Right renal pelvis (tissue), 4 donors: ENCODE results near the gene TMEM86B. TPM values are rescaled to one million over a fixed set of nuclear protein-coding genes. Genes with fewer than 3 reads are reported as not detected.
"Not testable (repeated sequence)": the region's sequence is repeated elsewhere in the genome, so short reads cannot be mapped to it uniquely, and the experiment has no call there.

Experiments used
- DNase-seq, 4 donors: peaks; one replicate each; pipeline ENCODE4 v3.0.0-alpha.2; 2013; ENCODE audit warnings: low read depth in 4 of 4, low spot score in 3 of 4, missing footprints in 1 of 4
- polyA plus RNA-seq, 4 donors: library from polyadenylated mRNA; unstranded; fragments of 120-200 nt; gene quantifications; one replicate each; pipeline ENCODE4 v1.2.1, GENCODE V29; 2013; ENCODE audit not compliant: insufficient read length in 4 of 4

The TMEM86B gene
- polyA plus RNA-seq, 4 donors: 2.9 to 4.5 (median 3.9) TPM

DNA sequence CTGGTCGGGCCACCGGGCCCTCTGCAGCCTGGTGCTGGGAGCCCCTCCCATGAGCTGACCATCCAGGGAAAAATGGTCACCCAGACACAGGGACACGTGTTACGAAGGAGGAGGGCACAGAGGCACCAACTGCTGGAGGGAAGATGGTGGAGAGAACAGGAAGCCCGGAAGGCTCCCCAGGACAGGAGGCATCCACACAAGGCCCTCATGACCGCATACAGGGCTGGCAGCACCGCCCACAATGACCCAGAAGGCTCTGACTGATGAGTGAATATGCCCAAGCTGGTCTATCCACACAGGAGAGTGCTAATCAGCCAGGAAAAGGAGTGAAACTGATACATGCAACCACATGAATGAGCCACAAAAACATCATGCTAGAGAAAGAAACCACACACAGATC is 14.0 kb upstream of the TMEM86B start:
- DNase-seq: no peak

DNA sequence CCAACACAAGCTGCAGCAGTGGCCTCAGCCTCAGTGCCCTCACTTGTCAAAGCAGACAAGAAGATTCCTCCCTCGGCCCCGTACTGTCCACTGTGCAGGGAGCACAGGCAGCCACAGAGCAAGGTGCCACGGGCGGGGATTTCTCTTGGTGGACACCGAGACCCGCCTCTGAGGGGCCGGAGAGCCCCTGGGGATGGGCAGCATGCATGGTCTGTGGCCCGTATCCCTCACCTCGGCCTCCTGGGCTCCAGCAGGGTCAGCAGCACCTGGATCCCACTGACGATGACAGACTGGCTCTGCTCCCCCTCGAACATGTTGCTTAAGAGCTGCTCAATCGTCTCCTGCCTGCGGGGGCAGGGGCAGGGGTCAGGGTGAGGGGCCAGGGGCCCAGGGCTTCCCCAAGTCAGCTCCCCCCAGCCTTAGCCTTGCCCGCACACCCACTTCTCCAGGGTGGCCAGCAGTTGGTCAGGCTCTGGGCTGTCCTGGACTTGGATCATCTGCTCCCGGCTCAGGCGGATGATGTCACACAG is 13.4 kb upstream of the TMEM86B start:
- no peak for DNase-seq

DNA sequence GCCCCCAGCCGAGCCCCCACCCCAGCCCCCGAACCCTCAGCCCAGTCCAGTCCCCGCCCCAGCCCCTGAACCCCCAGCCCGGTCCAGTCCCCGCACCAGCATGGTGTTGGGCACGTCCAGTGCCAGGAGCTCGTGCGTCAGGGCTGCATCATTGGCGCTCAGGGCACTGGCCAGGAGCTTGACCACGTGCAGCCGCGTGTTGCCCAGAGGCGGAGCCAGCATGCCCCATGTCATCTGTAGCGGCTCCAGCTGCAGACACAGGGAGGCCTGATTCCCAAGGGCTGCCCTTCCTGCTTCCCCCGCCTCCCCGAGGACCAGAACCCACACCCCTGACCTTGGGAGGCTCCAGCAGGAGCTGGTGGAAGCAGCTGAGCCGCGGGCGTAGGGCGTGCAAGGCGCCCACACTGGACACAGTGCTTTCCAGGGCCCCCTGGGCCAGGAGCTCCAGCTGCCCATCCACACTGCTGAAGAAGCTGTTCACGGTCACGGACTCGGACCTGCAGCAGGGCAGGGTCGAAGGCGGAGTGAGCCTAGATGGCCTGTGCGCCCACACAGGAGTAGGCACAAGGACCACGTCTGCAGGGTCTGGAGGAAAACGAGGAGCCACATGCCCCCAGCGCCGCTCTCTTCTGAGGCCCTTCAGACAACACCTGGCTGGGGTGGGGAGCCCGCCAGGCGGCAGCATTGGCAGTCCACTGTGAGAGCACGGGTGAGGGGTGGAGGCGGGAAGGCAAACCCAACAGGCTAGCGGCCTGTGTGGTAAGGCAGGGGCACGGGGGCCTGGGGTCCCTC is 12.8 kb upstream of the TMEM86B start:
- DNase-seq: no peak

DNA sequence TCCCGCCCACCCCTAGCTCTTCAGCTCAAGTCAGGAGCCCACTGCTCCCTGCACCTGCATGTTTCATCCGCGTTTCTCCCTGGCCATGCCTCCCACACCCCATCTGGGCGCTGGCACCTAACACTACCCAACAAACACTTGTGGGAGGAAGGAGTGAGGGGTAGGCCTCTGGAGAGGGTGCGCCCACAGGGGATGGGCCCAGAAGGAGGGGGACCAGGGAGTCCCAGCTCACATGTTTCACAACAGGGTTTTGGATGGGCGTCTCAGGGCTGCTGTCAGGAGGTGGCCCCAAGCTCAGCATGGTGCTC is 12.1 kb upstream of the TMEM86B start:
- DNase-seq: no peak

DNA sequence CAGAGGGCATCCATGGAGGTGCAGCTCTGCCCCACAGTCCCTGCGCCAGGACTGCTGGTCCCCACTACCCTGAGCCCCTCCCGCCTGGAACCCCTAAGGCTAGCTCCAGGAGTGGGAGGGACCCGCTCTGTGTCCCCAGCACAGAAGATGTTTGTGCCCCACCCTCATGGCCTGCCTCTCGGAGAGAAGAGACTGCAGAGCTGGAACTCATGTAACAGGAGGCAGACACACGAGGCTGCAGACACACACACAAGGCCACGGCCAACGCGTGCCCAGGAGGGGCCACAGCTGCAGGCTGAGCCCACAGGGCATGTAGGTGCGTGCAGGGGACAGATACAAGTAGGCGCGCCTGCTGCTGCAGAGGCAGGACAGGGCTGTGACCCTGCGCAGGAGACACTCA is 10.4 kb upstream of the TMEM86B start:
- no peak for DNase-seq

DNA sequence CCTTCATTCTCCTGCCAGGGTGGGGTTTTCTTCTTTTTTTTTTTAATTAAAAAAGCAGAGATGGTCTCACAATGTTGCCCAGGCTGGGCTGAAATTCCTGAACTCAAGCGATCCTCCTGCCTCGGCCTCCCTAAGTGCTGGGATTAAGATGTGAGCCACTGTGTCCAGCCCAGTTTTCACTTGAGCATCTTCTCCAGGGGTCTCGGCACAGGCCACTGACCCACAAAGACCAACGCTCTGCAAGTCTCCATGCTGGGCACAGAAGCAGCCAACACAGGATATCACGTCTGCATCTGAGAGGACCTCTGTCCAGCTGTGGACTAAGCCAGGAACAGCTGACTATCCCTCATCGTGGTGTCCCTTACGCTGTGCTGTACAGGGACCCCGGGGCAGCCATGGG is 9.5 kb upstream of the TMEM86B start:
- no peak for DNase-seq

DNA sequence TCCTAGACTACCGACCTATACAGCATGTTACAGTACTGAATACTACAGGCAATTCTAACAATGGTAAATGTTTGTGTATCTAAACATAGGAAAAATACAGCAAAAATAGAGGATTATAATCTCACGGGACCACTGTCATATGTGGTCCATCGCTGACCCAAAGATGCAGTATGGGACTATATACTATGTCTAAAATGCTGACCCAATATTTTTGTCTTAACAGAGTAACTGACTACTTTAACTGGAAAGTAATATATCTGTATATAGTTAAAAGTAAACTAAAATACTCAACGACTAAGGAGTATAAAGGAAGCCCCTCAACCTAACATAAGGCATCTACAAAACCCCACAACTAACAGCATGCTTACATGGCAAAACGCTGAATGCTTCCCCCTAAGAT is 4.4 kb upstream of the TMEM86B start:
- no peak for DNase-seq

DNA sequence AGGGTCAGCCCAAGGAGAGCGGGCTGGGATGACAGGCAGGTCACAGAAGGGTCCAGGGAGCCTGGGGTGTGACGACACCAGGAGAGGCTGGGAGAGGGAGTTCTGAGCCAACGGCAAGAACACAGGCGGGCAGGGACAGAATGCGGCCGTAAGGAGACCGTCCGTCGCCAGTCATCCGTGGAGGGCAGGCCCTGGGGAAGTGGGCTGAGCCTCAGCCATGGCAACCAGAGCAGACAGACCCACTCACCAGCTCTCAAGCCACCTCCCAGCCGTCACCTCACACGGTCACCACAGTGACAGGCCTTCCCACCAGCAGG is 3.7 kb upstream of the TMEM86B start:
- DNase-seq: no peak

DNA sequence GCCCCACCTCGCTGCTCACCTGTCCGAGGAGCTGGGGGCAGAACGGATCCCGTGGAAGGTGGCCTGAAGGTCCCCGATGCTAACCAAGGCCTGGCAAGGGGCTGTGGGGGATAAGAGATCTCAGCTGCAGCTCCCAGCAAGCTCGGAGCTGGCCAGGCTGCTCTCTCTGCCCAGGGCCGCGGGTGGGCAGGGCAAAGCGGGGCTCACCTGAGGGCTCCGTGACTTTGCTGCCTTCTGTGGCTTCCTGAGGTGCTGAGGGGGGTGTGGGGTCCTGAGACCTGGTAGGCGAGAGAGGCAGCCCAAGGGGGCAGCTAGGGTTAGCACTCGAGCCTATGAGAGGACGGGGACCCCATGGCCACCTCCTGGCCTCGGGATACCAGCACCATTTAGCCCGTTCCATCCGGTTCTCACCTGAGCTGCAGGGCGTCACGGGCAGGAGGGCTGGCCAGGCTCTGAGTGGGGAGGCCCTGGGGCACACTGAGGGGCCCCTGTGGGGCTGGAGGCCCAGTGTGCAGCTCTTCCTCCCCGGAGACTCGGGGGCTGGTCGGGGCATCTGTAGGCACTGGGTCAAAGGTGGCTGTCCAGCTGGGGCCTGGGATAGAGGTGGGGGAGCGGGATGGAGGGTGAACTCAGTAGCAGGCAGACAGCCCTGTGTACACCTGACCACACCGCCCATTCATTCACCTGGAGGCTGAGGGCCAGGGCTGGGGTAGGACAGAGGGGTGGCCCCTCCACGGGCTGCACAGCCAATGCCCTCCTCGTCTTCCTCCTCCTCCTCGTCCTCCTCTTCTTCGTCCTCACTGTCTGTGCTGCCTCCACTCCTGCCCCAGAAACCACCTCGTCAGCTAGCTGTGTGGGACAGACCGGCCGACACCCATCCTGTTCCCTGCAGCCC is 3.1 kb upstream of the TMEM86B start:
- no peak for DNase-seq

DNA sequence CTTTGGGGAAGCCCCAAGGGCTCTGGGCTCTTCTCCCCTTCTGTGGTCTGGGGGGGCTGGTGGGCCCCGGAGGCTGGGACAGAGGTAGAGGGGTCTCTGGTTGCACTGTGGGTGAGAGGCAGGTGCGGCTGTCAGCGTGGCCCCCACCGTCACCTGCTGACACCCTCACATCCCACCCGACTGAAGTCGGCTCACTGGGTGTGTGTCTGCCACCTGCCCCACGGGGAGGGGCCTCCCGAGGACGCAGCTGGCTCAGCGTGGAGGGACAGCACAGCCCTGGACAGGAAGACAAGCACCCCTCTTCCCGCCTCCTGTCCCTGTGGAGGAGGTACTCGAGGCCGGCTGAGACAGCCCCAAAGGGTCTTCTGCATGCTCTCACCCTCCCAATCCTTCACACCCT is 2.2 kb upstream of the TMEM86B start:
- no peak for DNase-seq

DNA sequence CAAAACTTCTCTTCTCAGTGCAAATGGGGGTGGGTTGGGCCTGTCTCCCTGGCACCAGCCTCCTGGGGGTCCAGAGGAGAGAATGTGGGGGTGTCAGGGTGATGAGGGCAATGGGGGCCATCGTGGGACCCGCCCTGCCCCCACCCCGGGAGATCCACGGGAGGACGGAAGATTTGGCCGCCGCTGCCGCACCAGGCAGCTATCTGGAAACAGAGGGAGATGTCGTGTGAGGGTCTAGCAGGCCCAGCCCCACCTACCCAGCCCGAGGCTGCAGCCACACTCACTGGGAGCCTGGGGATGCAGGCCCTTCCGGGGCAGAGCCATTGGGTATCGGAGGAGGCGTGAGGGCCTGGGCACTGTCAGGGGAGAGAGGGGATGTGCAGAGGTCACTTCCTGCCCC is 1.8 kb upstream of the TMEM86B start:
- DNase-seq: no peak

DNA sequence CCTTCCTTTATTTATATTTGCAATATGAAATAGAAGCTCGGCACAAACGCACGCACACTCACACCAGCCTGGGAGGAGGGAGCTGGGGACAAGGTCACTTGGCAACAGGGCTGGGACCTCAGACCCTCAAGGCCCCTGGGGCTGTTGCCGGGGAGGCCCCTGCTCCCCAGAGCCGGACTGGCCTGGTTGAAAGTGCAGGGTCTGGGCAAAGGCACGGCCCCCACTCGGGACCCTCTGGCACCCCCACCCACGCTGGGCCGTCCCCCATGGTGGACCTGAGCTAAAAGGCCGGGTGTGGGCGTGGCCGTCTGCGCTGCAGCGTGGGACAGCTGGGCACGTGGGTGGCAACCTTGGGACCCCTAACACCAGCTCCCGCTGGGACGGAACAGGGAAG is 1.2 kb upstream of the TMEM86B start:
- DNase-seq: no peak

DNA sequence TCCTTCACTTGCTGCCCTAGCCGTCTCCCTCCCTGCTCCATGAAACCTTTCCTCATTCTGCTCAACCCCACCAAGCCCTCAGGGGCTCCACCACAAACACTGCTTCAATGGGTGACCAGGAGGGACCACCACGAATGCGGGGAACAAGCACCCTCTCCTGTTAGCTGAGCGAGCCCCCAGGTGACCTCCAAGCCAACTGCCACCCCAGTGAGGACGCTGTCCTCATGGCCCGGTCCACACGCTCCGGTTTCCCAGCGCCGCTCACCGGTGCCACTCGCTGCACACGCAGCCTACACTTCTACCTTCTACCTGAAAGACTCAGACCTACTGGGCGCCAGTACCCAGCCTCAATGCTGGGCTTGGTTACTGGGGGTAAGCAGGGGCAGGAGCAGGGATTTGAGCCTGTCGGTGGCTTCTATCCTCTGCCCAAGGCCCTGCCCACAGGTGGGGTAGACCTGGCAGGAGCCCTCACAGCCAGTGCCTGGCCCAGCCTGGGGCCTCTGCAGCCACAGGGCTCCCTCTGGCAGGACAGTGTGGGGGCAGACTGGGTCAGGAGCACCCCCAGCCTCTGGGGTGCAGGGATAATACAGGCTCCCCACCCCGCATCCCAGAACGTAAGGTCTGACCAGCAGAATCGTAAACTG is 704 bp upstream of the TMEM86B start:
- DNase-seq: no peak

DNA sequence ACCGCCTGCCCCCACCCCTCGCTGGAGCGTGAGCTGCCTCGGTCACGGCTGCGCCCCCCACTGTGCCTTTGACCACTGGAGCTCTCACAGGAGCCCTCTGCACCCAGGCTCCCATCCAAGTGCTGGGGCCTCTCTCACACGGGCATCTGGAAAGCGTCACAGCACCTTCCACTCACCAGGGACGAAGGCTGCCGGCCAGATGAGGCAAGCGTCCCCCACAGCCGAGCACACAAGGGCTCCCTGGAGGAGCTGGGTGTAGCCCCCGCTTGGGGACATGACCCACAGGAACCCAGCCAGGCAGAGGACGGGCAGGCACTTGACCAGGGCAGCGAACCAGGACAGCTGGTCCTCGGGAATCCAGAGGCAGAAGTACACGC is 560 bp downstream of the TMEM86B start:
- no peak for DNase-seq

DNA sequence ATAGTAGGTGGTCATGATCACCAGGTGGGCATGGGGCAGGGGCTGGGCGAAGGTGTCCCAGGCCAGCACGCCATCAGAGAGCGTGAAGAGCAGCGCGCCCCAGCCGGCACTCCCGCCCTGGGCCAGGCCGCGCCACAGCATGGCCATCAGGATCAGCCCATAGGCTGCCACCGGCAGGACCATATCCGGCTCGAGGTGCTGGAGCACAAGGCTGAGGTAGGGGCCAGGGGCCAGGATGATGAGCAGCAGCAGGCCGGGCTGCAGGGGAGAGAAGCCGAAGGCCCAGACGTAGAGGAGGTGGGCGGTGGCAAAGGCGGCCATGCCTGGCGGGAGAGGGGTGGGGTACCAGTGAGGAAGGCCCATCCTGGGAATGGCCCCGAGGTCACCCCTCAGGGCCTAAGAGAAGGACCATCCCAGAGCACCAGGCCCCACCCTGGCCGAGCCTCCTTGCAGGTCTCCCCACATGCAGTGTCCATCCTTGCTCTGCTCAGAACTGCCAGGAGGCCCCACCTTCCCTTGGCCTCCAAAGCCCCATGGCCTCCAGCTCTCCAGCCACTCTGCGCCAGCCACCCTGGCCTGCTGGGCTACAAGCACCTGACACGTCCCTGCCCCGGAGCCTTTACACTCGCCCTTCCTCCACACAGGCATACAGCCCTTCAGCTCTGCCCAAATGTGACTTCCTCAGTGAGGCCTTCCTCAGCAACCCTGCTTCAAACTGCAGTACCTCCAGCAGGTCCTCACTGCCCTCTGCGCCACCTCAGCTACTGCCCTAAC is 1.1 kb downstream of the TMEM86B start:
- DNase-seq: no peak

DNA sequence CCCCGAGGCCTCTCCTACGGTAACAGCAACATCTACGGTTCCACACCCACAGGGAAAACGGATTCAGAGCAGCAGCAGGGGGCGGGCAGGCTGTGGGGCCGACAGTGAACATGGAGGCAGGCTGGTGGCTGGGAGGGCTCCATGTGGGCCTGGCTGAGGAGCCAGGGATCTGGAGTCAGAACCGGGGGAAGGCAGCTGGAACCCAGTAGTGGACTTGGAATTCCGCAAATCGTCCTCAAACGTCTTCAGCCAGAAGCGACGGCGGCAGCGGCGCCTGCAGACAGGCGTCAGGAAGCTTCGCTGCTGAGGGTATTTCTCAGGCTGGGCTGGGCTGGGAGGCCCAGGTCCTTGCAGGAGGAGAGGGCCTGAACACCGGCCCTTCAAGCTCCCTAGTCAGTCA is 1.8 kb downstream of the TMEM86B start:
- no peak for DNase-seq

DNA sequence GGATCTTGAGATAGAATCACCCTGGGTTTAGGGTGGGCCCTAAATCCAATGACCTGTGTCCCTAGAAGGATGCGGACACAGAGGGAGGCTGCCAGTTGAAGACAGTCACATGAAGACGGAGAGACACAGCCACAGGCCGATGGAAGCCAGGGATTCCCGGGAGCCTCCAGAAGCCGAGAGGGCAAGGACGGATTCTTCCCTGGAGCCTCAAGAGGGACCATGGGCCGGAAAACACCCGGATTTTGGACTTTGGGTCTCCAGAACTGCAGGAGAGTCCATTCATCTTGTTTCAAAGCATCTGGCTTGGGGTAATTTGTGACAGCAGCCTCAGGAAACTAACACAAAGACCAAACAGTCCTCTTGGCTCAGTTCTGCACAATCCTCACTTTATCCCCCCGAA is 2.3 kb downstream of the TMEM86B start:
- DNase-seq: no peak

DNA sequence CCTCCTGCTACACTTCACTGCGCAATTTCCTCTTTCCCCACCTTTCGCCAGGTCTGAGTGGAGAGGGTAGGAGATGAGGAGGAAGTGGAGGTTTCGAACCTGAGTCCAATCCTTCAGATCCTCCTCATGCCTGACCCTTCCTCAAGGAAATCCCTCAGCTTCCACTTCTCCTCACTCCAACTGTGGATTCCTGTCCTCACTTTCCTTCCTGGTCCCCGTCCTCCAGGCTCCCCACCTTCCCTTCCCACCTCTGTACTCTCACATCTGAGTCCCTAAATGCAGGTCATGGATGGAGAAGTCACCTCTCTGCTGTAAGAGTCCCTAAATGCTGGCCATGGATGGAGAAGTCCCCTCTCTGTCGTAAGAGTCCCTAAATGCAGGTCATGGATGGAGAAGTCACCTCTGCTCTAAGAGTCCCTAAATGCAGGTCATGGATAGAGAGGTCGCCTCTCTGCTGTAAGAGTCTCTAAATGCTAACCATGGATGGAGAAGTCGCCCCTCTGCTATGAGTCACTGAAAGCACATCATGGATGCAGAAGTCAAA is 3.1 kb downstream of the TMEM86B start:
- no peak for DNase-seq

DNA sequence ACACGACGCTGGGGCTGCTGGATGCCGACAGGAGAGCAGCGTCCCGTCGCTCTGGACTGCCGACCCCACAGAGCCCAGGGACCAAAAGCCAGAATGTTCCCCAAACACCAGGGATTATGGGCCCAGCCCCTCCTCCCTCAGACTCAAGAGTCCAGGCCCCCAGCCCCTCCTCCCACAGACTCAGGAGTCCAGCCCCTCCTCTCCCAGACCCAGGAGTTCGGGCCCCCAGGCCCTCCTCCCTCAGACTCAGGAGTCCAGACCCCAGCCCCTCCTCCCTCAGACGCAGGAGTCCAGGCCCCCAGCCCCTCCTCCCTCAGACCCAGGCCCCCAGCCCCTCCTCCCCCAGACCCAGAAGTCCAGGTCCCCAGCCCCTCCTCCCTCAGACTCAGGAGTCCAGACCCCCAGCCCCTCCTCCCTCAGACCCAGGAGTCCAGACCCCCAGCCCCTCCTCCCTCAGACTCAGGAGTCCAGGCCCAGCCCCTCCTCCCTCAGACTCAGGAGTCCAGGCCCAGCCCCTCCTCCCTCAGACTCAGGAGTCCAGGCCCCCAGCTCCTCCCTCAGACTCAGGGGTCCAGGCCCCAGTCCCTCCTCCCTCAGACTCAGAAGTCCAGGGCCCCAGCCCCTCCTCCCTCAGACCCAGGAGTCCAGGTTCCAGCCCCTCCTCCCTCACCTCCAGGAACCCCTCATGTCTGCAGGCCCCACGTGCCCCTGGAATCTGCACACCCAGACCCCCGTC is 3.7 kb downstream of the TMEM86B start:
- not testable (repeated sequence) for DNase-seq
